ENCODE data around the gene ARMH3.
A peak's percentile ranks its signal among the peaks of the same experiment; 100 is the strongest.

ARMH3 gene

DNA sequence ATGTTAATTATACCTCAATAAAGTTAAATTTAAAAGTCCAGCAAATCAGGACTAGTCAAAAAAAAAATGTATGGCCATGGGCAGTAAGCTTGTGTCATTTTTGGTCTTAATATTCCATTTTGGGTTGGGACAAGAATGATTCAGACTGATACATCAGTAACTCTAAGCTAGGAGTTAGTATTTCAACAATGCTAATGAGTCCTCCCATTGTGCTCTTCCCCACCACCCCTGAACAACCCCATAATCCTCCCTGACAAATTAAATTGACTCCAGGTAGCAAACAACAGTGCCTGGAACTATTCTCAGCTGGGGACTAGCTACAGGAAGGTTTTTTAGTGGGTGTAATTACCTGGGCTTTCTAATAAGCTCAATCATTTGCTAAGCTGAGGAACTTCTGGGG lies 181.7 kb downstream of the ARMH3 start:
- no peaks in the 10 kb centered on the region for H3K79me2 ChIP-seq (ENCODE audit: control insufficient read depth, insufficient read depth, low read length, poor library complexity)
- DNase-seq = no peak

DNA sequence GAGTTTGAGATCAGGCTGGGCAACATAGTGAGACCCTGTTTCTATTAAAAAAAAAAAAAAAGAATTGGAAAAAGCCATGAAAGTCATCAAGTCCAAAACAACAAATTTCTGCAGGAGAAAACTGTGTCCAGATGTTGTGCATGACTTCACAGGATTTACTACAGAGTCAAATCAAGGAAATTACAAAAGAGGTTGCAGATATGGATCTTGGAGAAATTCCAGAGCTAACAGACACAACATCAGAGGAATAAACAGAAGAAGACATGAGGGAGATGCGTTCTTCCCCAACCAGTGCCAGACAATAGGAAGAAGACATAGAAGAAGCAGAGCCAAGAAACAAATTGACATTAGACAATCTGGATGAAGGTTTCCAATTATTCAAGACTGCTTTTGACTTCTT lies 188.0 kb downstream of the ARMH3 start:
- Histone ChIP-seq H3K4me1 (ENCODE audit: control insufficient read depth in 1 of 2, insufficient read depth in 2 of 2, low read length in 2 of 2) (no peaks in the 10 kb centered on the region), H3K4ac (ENCODE audit: low read depth, low read length) (no peak overlapping the region), H3K23ac (ENCODE audit: low read length) (no peak overlapping the region), H3K27me3 (ENCODE audit: insufficient read depth, low read length) (no peaks in the 10 kb centered on the region), H3K18ac (ENCODE audit: low read length) (no peak overlapping the region), H3K36me3 (ENCODE audit: control insufficient read depth in 1 of 2, insufficient read depth in 2 of 2, low read length in 2 of 2) (no peaks in the 10 kb centered on the region), H2BK5ac (ENCODE audit: low read depth, low read length, poor library complexity) (no peak overlapping the region), H3K79me1 (ENCODE audit: low read length) (no peaks in the 10 kb centered on the region), H4K12ac (ENCODE audit: low read depth, low read length) (no peak overlapping the region), H3K79me2 (ENCODE audit: control insufficient read depth, insufficient read depth, low read length, poor library complexity) (no peaks in the 10 kb centered on the region), H3K9ac (ENCODE audit: low read length) (no peak overlapping the region), H3K9me3 (ENCODE audit: insufficient read depth, low read depth, low read length) (no peaks in the 10 kb centered on the region), H3K27ac (ENCODE audit: low read depth, low read length) (no peak overlapping the region), H2BK120ac (ENCODE audit: insufficient read depth, low read length, poor library complexity) (no peak overlapping the region), H2AK5ac (ENCODE audit: low read length) (no peak overlapping the region), H2AFZ (ENCODE audit: insufficient read depth, low read length, poor library complexity) (no peak overlapping the region), H2BK12ac (ENCODE audit: low read length) (no peak overlapping the region), H3K14ac (ENCODE audit: low read length) (no peak overlapping the region), H4K91ac (ENCODE audit: low read depth, low read length) (no peak overlapping the region), H3K4me2 (ENCODE audit: low read length) (no peak overlapping the region), H4K8ac (ENCODE audit: low read depth, low read length) (no peak overlapping the region), H3K4me3 (ENCODE audit: low read depth, low read length) (no peak overlapping the region)
- no CpG with 5 or more reads among the region's 1 CpG for WGBS (ENCODE audit: extremely low coverage, insufficient coverage, insufficient read length)
- DNase-seq = peak in 1 of 2 donors; percentile 63

More for the DNA sequence above, 181.7 kb downstream of the ARMH3 start:
- no peak overlapping the region for H3K14ac ChIP-seq (ENCODE audit: low read length)
- H3K9ac ChIP-seq (ENCODE audit: low read length) = no peak overlapping the region
- H2AFZ ChIP-seq (ENCODE audit: insufficient read depth, low read length, poor library complexity) = no peak overlapping the region
- no peak overlapping the region for H2BK120ac ChIP-seq (ENCODE audit: insufficient read depth, low read length, poor library complexity)
- H4K8ac ChIP-seq (ENCODE audit: low read depth, low read length) = no peak overlapping the region
- no peak overlapping the region for H3K23ac ChIP-seq (ENCODE audit: low read length)
- H3K9me3 ChIP-seq (ENCODE audit: insufficient read depth, low read depth, low read length) = no peaks in the 10 kb centered on the region
- H3K4me2 ChIP-seq (ENCODE audit: low read length) = no peak overlapping the region
- no peak overlapping the region for H2BK12ac ChIP-seq (ENCODE audit: low read length)
- H4K91ac ChIP-seq (ENCODE audit: low read depth, low read length) = no peak overlapping the region
- H3K4ac ChIP-seq (ENCODE audit: low read depth, low read length) = no peak overlapping the region
- H2AK5ac ChIP-seq (ENCODE audit: low read length) = no peak overlapping the region
- H3K36me3 ChIP-seq (ENCODE audit: control insufficient read depth in 1 of 2, insufficient read depth in 2 of 2, low read length in 2 of 2) = no peaks in the 10 kb centered on the region
- H3K18ac ChIP-seq (ENCODE audit: low read length) = no peak overlapping the region
- H3K27ac ChIP-seq (ENCODE audit: low read depth, low read length) = no peak overlapping the region
- no peak overlapping the region for H2BK5ac ChIP-seq (ENCODE audit: low read depth, low read length, poor library complexity)
- H3K4me3 ChIP-seq (ENCODE audit: low read depth, low read length) = no peak overlapping the region
- H3K79me1 ChIP-seq (ENCODE audit: low read length) = peaks cover 2% of the 10 kb centered on the region
- H3K4me1 ChIP-seq (ENCODE audit: control insufficient read depth in 1 of 2, insufficient read depth in 2 of 2, low read length in 2 of 2) = no peaks in the 10 kb centered on the region
- no peak overlapping the region for H4K12ac ChIP-seq (ENCODE audit: low read depth, low read length)
- H3K27me3 ChIP-seq (ENCODE audit: insufficient read depth, low read length) = no peaks in the 10 kb centered on the region

DNA sequence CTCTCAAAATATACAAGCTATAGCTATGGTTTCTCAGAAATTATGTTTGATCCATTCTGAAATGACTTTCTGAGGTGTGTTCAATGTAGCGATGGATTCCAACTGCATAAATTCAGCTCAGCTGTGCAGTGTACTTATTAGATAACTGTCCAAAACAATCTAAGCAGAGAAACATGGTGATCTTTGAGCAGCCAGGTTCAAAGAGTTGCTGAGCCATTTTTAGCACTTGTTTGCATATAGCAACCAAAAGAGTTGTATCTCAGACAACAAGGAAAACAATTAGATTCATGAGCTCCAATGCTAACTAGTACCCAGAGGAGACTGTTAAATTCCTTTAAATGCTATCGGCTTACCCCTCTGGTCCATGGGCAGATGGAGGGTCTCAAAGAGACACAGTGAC lies 196.4 kb downstream of the ARMH3 start:
- H3K9me3 ChIP-seq (ENCODE audit: insufficient read depth, low read depth, low read length) = no peaks in the 10 kb centered on the region
- H3K9ac ChIP-seq (ENCODE audit: low read length) = no peak overlapping the region
- no peak overlapping the region for H2AK5ac ChIP-seq (ENCODE audit: low read length)
- H4K8ac ChIP-seq (ENCODE audit: low read depth, low read length) = no peak overlapping the region
- H3K4me2 ChIP-seq (ENCODE audit: low read length) = no peak overlapping the region
- no peaks in the 10 kb centered on the region for H3K36me3 ChIP-seq (ENCODE audit: control insufficient read depth in 1 of 2, insufficient read depth in 2 of 2, low read length in 2 of 2)
- no peak overlapping the region for H2AFZ ChIP-seq (ENCODE audit: insufficient read depth, low read length, poor library complexity)
- H3K4me1 ChIP-seq (ENCODE audit: control insufficient read depth in 1 of 2, insufficient read depth in 2 of 2, low read length in 2 of 2) = no peaks in the 10 kb centered on the region
- H3K18ac ChIP-seq (ENCODE audit: low read length) = no peak overlapping the region
- H3K14ac ChIP-seq (ENCODE audit: low read length) = no peak overlapping the region
- no peak overlapping the region for H2BK12ac ChIP-seq (ENCODE audit: low read length)
- no peak overlapping the region for H3K27ac ChIP-seq (ENCODE audit: low read depth, low read length)
- DNase-seq = no peak
- H3K27me3 ChIP-seq (ENCODE audit: insufficient read depth, low read length) = no peaks in the 10 kb centered on the region
- H4K91ac ChIP-seq (ENCODE audit: low read depth, low read length) = no peak overlapping the region
- WGBS (ENCODE audit: extremely low coverage, insufficient coverage, insufficient read length) = no CpG with 5 or more reads among the region's 2 CpGs
- H4K12ac ChIP-seq (ENCODE audit: low read depth, low read length) = no peak overlapping the region
- no peak overlapping the region for H3K4ac ChIP-seq (ENCODE audit: low read depth, low read length)
- H3K4me3 ChIP-seq (ENCODE audit: low read depth, low read length) = no peak overlapping the region
- no peak overlapping the region for H3K23ac ChIP-seq (ENCODE audit: low read length)
- H3K79me2 ChIP-seq (ENCODE audit: control insufficient read depth, insufficient read depth, low read length, poor library complexity) = no peaks in the 10 kb centered on the region
- H3K79me1 ChIP-seq (ENCODE audit: low read length) = no peaks in the 10 kb centered on the region
- no peak overlapping the region for H2BK120ac ChIP-seq (ENCODE audit: insufficient read depth, low read length, poor library complexity)
- H2BK5ac ChIP-seq (ENCODE audit: low read depth, low read length, poor library complexity) = no peak overlapping the region

- no peaks in the 10 kb centered on the region for H3K4me1 ChIP-seq (ENCODE audit: control insufficient read depth in 1 of 2, insufficient read depth in 2 of 2, low read length in 2 of 2)
- H3K4me2 ChIP-seq (ENCODE audit: low read length) = no peak overlapping the region
- no peak overlapping the region for H3K23ac ChIP-seq (ENCODE audit: low read length)
- H2AK5ac ChIP-seq (ENCODE audit: low read length) = no peak overlapping the region
- no peak for DNase-seq
- no peak overlapping the region for H4K91ac ChIP-seq (ENCODE audit: low read depth, low read length)
- no peak overlapping the region for H3K27ac ChIP-seq (ENCODE audit: low read depth, low read length)
- H3K79me1 ChIP-seq (ENCODE audit: low read length) = no peaks in the 10 kb centered on the region
- no peaks in the 10 kb centered on the region for H3K27me3 ChIP-seq (ENCODE audit: insufficient read depth, low read length)
- H3K18ac ChIP-seq (ENCODE audit: low read length) = no peak overlapping the region
- no peak overlapping the region for H2BK12ac ChIP-seq (ENCODE audit: low read length)
- no peak overlapping the region for H4K8ac ChIP-seq (ENCODE audit: low read depth, low read length)
- no peak overlapping the region for H3K14ac ChIP-seq (ENCODE audit: low read length)
- no peak overlapping the region for H3K4ac ChIP-seq (ENCODE audit: low read depth, low read length)
- no peak overlapping the region for H4K12ac ChIP-seq (ENCODE audit: low read depth, low read length)
- H3K4me3 ChIP-seq (ENCODE audit: low read depth, low read length) = no peak overlapping the region
- no peak overlapping the region for H2BK120ac ChIP-seq (ENCODE audit: insufficient read depth, low read length, poor library complexity)
- H3K79me2 ChIP-seq (ENCODE audit: control insufficient read depth, insufficient read depth, low read length, poor library complexity) = no peaks in the 10 kb centered on the region
- WGBS (ENCODE audit: extremely low coverage, insufficient coverage, insufficient read length) = no CpG with 5 or more reads among the region's 3 CpGs
- H3K9ac ChIP-seq (ENCODE audit: low read length) = no peak overlapping the region
- H3K36me3 ChIP-seq (ENCODE audit: control insufficient read depth in 1 of 2, insufficient read depth in 2 of 2, low read length in 2 of 2) = no peaks in the 10 kb centered on the region
- no peaks in the 10 kb centered on the region for H3K9me3 ChIP-seq (ENCODE audit: insufficient read depth, low read depth, low read length)
- H2AFZ ChIP-seq (ENCODE audit: insufficient read depth, low read length, poor library complexity) = no peak overlapping the region
- no peak overlapping the region for H2BK5ac ChIP-seq (ENCODE audit: low read depth, low read length, poor library complexity)
These were observed 197.1 kb downstream of the ARMH3 start for GRCh38 chr10:101858723-101859500.

Data from trophoblast cell (in vitro differentiated cells and primary cell).